ENCODE measurements around the gene NOL9. TPM values are rescaled to one million over a fixed set of nuclear protein-coding genes. Genes with fewer than 3 reads are reported as not detected.

The NOL9 gene
- total RNA-seq, 2 donors from 2014 or later, result 15.3 to 38.9 TPM

GRCh38 chr1:6503884-6504602 lies 50.3 kb downstream of the NOL9 start:
- no peaks in the 10 kb centered on the region for H3K36me3 ChIP-seq
- no peak overlapping the region for H3K27ac ChIP-seq
- ATAC-seq (ENCODE audit: insufficient number of reproducible peaks, low FRiP score, low read depth), result no peak
- H3K4me3 ChIP-seq, result no peak overlapping the region
- peaks cover 31 to 54% of the 10 kb centered on the region in 2 donors for H3K4me1 ChIP-seq (ENCODE audit: control insufficient read depth in 1 of 2, low read depth in 2 of 2)
- H3K27me3 ChIP-seq (replicated peaks; ENCODE audit: insufficient read depth), result no peaks in the 10 kb centered on the region
- no peak for DNase-seq (ENCODE audit: low spot score)
- H3K9me3 ChIP-seq, result no peaks in the 10 kb centered on the region
- no peak for TF ChIP-seq CTCF (IDR thresholded peaks at IDR 0.05)

- no peaks in the 10 kb centered on the region for H3K36me3 ChIP-seq
- H3K4me3 ChIP-seq, result peak overlapping the region; percentile 51
- DNase-seq (ENCODE audit: low spot score) (no peak), ATAC-seq (ENCODE audit: insufficient number of reproducible peaks, low FRiP score, low read depth) (no peak)
- no peaks in the 10 kb centered on the region for H3K9me3 ChIP-seq
- no peak for TF ChIP-seq CTCF (IDR thresholded peaks at IDR 0.05)
- H3K27me3 ChIP-seq (replicated peaks; ENCODE audit: insufficient read depth), result no peaks in the 10 kb centered on the region
- peaks cover 43 to 60% of the 10 kb centered on the region in 2 donors for H3K4me1 ChIP-seq (ENCODE audit: control insufficient read depth in 1 of 2, low read depth in 2 of 2)
- H3K27ac ChIP-seq, result peak overlapping the region in 1 of 2 donors; percentile 72
Measured at GRCh38 chr1:6502000-6502891, 52.1 kb downstream of the NOL9 start.

- no peak for TF ChIP-seq CTCF (IDR thresholded peaks at IDR 0.05)
- DNase-seq (ENCODE audit: low spot score) (no peak), ATAC-seq (ENCODE audit: insufficient number of reproducible peaks, low FRiP score, low read depth) (no peak)
- Histone ChIP-seq H3K9me3 (no peaks in the 10 kb centered on the region), H3K36me3 (no peaks in the 10 kb centered on the region), H3K4me1 (ENCODE audit: control insufficient read depth in 1 of 2, low read depth in 2 of 2) (peaks cover 42 to 59% of the 10 kb centered on the region in 2 donors), H3K4me3 (peak overlapping the region; percentile 51), H3K27ac (peak overlapping the region; percentile 69 to 72), H3K27me3 (replicated peaks; ENCODE audit: insufficient read depth) (no peaks in the 10 kb centered on the region)
Measured at GRCh38 chr1:6501279-6501813, 53.0 kb downstream of the NOL9 start.

GRCh38 chr1:6500544-6501278 lies 53.6 kb downstream of the NOL9 start:
- Histone ChIP-seq H3K27ac (peak overlapping the region; percentile 69 to 72), H3K4me1 (ENCODE audit: control insufficient read depth in 1 of 2, low read depth in 2 of 2) (peaks cover 45 to 65% of the 10 kb centered on the region in 2 donors), H3K4me3 (peak overlapping the region; percentile 43), H3K9me3 (no peaks in the 10 kb centered on the region), H3K36me3 (no peaks in the 10 kb centered on the region), H3K27me3 (replicated peaks; ENCODE audit: insufficient read depth) (no peaks in the 10 kb centered on the region)
- TF ChIP-seq CTCF (IDR thresholded peaks at IDR 0.05), result no peak
- ATAC-seq (ENCODE audit: insufficient number of reproducible peaks, low FRiP score, low read depth) (no peak), DNase-seq (ENCODE audit: low spot score) (no peak)

All from thoracic aorta (tissue), 2 donors.